GM21526 (cell line): Measurements from ENCODE around the gene FOXP1.

Source experiments
- ATAC-seq: cut with Tn5 transposase; IDR thresholded peaks from one replicate; pipeline ENCODE4 v1.9.1; 2021; ENCODE audit warnings: moderate library complexity; ENCODE audit not compliant: unreplicated experiment, low FRiP score

The FOXP1 gene

DNA sequence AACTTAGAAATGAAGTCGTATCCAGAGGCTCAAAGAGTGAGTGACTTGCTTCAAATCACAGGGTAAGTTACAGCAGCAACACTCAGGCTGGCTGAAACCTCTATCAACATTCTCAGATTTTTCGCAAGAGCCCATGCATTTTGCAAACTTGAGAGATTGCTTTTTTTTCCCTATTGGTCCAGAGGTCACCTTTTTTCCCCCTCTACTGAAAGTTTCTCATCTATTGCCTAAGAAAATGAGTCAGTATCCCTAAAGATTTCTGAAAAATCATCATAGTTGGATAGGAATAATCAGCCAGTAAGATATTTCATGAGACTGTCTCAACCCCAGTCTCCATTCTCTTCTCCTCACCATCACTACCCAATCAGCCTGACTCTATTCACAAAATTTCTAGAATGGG lies 410.6 kb downstream of the FOXP1 start:
- ATAC-seq: no peak

DNA sequence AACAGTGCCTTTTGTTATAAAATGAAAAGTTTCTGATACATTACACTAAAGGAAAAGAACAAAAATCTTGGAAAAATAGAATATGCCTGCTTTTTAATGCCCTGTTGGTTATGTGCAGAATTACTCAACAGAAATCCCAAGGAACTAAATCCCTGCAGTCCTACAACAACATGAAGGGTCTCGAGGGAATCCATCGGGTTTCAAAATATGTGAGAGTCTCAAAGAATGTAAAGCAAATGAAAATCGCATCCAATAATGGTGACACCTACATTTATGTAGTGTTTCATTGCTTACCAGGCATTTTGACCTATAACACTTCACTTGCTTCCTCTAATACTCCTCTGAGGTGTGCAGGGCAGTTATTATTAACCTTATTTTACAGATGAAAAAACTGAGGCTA lies 411.3 kb downstream of the FOXP1 start:
- ATAC-seq: no peak

DNA sequence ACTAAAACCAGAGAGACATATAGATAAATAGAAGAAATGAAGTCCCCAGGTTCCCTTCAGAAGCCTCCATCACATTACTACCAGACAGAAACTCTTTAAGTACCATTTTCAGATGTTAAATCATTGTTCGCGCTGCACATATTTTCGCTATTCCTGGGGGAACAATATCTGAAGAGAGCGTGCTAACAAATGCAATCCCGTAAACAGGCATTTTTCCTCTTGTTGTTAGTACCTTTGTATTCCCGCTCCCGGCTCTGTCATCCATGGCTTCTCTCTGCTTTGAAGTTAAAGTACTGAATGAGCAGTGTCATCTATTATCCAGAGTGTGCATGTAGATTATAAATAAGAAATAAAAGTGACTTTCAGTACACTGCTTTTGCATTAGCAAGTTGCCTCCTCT lies 412.3 kb downstream of the FOXP1 start:
- no peak for ATAC-seq

DNA sequence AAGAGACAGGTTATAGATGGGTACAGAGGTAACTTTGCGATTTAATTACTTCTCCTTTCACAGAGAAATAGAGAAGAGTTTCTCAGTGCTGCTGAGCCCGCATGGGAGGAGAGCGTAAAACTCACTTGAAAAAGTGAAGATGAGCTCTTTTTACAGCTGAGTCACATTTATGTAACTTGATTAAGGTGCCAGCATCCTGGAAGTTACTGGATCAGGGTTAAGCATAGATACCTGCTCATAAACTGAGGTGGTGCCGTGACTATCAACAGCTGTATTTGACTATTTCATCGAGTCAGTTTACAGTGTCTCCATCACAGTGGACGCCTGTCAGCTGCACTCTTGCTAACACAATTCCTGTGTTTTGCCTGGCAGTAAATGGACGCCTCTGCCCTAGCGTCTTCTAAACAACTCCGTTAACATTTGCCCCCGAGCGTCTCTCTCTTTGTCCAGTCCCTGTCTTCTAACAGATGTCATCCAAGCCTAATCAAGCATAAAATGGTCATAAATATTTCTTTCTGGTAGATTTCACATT lies 414.6 kb downstream of the FOXP1 start:
- no peak for ATAC-seq

- ATAC-seq: no peak
Observed at GRCh38 chr3:71168121-71168721, 415.3 kb downstream of the FOXP1 start.

GRCh38 chr3:71166339-71167240 lies 416.9 kb downstream of the FOXP1 start:
- no peak for ATAC-seq

GRCh38 chr3:71164881-71165280 lies 418.6 kb downstream of the FOXP1 start:
- ATAC-seq: no peak

- no peak for ATAC-seq
Observed at GRCh38 chr3:71163198-71163918, 420.2 kb downstream of the FOXP1 start.

DNA sequence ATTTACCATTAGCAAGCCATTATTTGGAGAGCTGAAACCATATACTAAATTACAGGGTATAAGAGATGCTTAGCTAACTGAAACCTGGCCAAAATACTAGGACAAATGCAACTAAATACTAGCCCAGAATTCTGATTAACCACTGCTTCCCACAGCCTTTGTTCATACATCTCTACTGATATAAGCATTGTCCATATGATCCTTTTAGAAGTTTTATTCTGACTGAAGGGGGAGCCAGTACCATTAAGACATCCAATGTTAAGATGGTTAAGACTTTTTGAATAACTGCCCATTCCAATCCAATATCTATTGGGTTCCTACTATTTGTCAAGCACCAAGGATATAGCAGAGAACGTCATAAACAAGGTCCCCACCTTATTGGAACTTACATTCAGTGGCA lies 421.3 kb downstream of the FOXP1 start:
- no peak for ATAC-seq

DNA sequence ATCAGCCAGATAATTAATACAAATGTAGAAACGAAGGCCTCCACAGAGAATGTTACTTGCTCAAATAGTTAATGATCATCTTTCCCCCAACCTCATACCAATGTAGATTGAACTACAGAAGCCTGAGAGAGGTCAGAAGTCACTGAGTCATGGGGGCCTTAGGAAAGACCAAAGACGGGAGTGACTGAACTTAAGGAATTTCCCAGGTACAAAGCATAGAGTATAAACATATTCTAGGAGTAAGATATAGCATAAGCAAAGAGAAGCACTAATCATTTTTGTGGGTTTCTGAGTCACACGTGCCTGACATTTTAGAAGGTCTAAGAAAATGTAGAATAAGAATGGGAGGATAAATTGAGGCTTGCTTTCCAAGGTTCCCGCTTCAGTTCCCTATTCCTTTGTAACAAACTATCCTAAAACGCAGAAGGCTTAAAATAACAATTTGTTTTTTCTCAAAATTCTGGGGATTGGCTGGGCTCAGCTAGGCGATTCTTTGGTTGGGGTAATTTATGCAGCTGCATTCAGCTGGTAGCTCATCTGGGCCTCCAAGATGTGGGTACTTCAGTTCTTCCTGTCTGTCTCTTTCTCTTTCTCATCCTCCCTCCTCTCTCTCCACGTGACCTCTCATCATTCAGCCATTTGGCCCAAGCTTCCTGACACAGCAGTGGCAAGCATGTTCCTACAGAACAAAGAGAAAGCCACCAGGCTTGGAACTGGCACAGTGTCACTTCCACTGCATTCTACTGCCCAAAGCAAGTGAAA lies 422.6 kb downstream of the FOXP1 start:
- no peak for ATAC-seq

GRCh38 chr3:71156062-71156665 lies 427.4 kb downstream of the FOXP1 start:
- no peak for ATAC-seq

- no peak for ATAC-seq
Observed at GRCh38 chr3:71154846-71155245, 428.7 kb downstream of the FOXP1 start.

DNA sequence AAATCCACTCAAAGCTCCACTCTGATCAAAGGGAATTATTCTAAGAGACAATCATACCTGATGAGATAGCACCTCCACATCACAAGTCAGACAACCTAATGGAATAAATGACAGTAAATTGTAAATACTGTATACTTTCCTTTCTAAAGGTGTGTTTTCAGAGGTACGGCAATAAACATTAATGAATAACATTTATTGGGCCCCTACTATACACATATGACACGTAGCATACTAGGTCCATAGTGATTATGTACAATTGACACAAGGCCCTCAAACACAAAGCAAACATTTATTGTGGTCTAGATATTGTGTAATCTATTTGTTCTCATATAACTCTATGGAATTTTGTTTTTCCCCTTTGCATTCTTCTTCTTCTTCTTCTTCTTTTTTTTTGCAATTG lies 429.8 kb downstream of the FOXP1 start:
- no peak for ATAC-seq

- ATAC-seq: no peak
Observed at GRCh38 chr3:71152892-71153265, 430.6 kb downstream of the FOXP1 start.

DNA sequence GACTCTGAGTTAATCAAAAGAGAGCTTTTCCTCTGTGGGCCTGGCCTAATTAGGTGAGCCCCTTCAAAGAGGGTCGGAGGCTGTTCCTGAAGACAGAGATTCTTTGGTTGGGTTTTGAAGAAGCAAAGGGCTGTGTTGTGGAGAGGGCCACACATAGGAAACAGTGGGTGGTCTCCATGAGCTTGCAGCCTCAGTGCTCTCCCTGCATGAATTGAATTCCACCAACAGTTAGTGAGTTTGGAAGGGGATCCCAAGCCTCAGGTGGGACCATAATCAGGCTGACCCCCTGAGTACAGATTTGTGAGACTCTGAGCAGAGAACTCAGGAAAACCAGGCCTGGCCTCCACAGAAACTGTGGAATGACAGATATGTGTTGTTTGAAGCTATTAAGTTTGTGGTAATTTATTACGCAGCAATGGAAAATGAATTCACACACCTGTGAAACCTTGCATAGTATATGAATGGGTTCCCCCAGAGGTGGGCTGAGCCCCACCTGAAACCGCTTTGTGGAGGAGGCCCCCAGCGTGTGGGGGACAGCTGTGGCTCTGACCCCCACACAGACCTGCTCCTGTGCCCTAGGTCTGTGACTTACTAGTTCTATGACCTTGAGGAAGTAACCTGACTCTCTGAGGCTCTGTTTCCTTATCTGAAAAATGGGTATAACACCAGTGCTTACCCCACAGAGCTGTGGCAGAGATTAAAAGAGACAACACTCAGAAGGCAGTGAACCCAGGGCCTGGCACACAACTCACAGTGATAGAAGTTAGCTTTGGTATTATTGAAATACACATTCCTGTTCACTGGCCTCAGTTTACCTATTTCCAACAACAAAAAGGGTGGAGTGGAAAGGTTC lies 431.3 kb downstream of the FOXP1 start:
- ATAC-seq: no peak

DNA sequence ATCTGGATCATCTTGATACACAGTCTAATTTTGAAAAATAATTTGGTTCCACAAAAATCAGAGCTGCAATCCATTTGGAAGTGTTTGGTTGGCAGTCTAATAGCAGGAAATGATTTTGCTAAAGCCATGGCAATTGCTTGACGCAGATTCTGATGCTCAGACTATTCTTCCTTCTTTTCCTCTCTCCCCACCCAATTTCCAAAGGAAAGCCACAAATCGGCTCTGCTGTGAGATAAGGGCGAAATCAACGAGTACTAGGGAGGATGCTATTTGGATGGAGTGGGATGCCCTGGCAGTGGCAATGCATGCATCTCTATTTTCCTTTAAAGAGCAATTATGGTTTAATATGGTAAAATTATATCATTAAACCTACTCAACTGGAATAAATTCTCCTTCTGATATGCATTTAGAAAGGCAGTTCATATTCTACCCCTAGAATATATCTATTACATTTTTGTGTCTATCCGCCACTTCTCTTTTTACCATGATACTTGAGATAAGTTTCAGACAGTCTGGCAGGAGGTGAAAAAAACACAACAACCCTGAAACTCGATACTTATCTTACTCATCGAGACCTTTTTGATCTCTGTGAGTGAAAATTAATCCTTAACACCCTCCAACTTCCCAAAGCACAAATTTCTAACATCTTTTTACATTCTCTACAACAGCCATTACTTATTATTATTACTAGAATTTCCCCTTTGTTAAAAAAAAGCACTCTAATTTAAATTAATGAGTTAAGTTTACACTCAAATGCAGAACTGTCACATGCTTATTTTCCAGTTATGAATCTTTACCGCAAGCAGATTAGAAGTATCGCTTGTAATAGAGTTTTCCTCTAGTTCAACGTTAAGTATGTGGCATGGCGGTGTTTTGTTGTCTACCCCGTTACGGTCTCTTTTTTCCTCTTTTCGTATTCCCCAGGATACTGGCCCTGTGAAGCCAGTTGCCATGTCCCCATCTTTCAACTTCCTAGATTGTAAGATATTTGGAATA lies 433.3 kb downstream of the FOXP1 start:
- ATAC-seq: peak; percentile 70

- no peak for ATAC-seq
Observed at GRCh38 chr3:71148455-71149060, 435.0 kb downstream of the FOXP1 start.

DNA sequence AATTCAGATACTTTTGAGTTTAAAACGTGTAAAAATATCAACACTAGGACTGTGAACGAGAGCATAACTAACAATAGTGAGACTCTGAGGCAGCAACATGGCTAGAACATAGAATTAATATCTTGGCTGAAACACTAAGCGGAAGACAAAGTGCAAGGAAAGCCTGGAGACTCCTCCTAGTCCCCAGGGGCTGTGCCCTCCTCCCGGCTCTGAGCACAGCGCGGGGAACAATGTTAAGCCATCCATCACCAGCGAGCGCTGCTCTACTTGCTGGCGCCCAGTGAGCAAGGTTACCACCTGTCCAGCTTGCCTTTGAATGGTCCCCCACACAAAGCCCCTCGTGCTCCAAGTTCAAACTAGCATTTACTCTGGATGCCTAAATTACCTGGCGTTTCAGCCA lies 436.9 kb downstream of the FOXP1 start:
- ATAC-seq: no peak
